NCI-H69 (cell line): Measurements from ENCODE around the gene USP46.

Experiments used
- DNase-seq: peaks from one replicate; lab custom pipeline; 2025; lab: John Stamatoyannopoulos, UW

Gene USP46, protein sequence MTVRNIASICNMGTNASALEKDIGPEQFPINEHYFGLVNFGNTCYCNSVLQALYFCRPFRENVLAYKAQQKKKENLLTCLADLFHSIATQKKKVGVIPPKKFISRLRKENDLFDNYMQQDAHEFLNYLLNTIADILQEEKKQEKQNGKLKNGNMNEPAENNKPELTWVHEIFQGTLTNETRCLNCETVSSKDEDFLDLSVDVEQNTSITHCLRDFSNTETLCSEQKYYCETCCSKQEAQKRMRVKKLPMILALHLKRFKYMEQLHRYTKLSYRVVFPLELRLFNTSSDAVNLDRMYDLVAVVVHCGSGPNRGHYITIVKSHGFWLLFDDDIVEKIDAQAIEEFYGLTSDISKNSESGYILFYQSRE

DNA sequence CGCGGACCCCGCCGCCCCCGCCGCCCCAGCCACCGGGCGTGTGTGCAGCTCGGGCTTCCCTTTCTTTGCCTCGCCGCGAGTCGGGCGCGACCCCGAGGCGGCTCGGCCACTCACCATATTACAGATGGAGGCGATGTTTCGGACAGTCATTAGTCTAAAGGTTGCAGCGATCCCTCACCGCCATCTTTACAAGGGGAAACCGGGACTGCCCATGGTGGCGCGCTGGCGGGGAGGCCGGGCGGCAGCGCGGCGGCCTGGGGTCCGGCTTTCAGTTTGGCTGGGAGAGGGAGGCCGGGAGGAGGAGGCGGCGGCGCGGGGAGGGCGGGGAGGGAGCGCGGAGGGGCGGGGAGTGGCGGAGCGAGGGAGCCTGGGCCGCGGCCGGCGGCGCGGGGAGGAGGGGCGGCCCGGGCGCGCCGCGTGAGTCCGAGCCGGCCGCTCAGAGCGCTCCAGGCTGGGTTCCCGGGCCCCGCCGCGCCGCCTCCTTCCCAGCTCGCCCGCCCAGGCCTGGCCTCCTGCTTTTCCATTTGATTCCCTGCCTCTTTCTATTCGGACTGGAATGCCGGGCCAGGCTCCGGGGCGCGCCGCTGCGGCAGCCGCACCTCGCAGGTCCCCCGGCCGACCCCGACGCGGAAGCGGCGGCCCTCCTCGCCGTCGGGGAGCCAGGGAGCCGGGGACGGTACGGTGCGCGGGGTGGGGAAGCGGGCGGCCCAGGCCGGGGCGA, at the start of gene USP46:
Gene USP46 (minus strand): TSS at position 301 of the 721 bp plus-strand sequence. CDS start 151 bp downstream, at position 150.
- peak; percentile 82 for DNase-seq

DNA sequence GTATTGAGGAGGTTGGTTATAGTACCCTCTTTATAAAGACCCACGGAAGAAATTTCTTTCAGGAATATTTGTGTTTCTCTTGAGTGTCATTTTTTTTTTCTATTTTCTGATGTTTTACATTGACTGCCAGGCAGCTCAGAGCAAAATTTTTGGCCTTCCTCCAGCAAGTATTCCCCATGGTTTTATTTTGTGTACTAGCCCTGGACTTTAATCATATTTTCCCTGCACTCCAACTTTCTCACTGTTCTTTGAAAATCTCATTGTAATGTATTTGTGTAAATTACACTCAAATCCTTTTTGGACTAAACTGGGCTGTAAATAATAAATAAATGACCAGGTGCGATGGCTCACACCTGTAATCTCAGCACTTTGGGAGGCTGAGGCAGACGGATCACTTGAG, 45.6 kb upstream of the USP46 start:
- DNase-seq, result no peak

DNA sequence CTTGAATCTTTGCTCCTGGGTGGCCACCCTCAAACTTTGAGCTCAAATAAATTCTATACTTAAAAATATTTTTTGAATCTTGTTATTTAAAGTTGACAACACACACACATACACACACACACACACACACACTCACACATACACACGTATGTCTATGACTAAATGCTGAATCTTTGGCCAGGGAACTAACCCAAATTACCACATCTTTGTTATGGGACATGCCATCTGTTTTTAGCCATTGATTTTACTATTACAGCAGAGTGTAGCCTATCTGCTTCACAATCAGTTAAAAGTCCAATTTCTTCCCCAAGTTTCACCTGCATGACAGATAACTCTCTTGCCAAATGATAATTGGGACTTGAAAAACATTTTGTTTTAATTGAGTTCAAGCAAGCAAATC, 45.0 kb upstream of the USP46 start:
- DNase-seq, result no peak

DNA sequence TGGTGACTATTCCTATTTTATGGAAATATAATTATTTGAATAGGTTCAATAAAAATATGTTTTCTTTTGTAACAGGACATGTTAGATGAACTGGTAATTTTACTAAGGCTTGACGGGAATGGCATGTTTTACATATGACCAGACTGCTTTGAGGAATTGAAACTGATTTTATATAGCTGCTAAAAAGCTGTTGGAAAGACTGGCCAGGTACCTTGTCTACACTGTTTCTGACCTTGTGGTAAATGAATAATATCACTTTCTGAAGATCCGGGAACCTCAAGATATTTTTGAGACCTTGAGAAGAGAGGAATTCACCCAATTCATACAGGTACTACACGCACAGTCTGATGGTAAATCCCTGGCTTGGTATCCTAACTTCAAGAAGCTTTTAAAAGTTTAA, 42.1 kb upstream of the USP46 start:
- no peak for DNase-seq

DNA sequence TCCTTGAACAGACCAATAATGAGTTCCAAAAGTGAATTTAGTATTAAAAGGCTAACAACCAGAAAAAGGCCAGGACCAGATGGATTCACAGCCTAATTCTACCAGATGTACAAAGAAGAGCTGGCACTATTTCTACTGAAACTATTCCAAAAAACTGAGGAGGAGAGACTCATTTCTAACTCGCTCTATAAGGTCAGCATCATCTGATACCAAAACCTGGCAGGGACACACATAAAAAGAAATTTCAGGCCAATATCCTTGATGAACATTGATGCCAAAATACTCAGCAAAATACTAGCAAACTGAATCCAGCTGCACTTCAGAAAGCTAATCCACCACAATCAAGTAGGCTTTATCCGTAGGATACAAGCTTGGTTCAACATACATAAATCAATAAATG, 35.8 kb upstream of the USP46 start:
- no peak for DNase-seq

DNA sequence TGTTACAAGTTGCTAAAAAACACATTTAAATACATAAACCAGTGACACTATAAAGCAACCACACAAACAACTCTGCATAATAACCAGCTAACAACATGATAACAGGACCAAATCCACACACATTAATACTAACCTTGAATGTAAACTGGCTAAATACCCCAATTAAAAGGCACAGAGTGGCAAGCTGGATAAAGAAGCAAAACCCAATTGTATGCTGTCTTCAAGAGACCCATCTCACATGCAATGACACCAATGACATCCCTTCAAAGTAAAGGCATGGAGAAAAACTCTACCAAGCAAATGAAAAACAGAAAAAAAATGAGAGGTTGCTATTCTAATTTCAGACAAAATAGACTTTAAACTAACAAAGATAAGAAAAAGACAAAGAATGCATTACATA, 34.4 kb upstream of the USP46 start:
- no peak for DNase-seq

DNA sequence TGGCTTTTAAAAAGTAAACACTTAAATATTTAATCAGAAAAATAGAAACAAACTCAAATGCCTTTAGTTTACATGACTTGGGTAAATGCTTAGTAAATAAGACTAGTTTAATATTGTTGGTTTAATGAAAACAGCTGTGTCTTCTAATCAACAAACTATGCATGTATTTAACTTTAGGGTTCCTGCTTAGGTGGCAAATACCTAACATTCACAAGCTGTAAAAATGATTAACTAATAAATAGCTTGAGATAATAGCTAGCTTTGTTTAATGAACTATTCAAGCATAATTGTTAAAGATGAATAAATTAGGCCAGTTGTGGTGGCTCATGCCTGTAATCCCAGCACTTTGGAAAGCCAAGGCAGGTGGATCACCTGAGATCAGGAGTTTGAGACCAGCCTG, 30.0 kb upstream of the USP46 start:
- DNase-seq, result no peak

DNA sequence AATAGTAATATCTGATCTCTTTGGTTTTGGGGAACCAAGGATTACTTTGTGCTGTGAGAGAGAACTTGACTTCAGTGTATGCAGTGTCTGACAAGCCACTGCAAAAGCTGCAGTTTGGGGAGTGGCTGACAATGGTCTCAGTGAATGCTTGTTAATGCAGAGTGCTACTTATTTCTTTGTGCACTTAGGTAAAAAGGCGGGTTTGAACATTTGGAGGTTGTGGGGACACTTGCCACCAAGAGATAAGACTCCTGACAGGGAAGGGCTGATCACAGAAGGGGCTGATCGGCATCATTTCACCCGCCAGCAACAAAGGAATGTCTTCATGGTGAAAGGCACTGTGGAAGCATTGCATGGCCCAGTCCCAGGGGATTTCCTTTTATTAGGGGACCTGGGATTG, 28.6 kb upstream of the USP46 start:
- no peak for DNase-seq

DNA sequence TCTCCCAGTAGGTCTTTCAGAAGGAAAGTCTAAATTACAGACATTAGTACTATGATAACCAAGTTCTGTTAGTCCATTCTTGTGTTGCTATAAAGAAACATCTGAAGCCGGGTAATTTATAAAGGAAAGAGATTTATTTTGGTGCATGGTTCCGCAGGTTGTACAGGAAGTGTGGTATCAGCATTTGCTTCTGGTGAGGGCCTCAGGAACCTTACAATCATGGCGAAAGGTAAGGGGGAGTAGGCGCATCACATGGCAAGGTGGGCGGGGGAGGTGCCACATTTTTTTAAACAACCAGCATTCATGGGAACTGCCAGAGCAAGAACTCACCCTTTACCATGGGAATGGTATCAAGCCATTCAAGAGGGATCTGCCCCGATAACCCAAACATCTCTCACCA, 26.2 kb upstream of the USP46 start:
- DNase-seq, result no peak

DNA sequence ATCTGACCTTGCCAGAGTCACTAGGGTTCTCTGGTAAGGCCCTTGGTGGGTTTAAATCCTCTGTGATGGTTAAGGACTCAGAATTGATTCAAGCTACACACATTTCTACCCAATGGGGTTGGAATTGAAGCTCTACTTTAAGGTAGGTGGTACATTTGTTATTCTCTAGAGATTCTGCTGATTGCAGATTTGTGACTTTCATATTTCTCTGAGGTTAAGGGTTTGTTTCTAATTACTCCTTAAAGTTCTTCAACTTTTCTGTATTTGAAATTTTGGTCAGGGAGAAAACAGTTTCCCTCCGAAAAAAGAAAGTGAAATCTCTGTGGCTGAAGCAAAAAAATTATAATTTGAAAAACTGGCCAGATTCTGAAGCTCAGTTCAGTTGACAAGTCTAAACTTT, 25.8 kb upstream of the USP46 start:
- no peak for DNase-seq

DNA sequence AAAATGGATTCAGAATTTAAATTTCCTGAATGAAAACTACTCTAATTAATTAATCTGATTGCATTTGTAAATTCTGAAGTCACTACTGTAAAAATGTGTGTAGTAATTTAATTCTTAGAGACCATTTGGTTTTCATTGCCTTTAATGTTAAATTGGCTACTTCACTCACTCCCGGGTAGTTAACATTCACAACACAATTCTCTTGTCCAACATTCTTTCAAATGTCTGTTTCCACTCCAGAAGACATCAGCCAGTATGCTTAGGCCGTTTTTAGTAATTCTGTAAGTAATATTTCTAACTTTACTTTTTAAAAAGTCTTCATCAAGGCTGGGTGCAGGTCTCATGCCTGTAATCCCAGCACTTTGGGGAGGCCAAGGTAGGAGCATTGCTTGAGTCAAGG, 21.3 kb upstream of the USP46 start:
- no peak for DNase-seq

DNA sequence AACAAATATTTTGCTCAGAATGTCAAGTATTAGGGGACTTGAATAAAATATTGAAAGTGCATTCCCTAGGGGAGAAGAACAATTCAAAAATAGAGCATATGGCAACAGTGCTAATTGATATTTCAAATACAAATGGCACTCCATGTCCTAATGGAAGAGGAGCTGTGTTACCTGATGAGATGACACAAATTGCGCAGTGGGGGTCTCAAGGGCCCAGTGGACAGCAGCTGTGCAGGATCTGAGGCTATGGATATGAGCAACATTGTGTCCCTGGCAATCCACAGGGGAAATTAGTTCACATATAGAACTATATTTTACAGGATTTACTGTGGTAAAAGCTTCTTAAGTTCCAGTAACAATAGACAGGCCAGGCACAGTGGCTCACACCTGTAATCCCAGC, 17.4 kb upstream of the USP46 start:
- DNase-seq, result peak; percentile 4

DNA sequence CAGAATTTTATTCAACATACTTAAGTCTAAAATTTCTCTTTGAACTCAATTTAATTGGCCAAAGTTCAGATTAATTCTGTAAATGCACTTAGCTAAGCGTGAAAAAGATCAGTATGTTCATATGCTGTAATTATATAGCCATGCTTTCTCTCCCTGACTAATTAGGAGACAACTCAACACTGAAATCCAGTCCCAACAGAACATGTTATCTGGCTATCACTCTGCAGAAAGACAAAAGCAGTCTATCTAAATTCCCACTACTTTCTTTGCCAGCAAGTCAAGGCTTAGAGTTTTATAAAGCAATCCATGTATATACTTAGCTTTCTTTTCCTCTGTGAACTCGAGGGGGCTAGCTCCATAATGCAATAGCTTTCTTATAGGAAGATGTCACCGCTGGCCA, 16.0 kb upstream of the USP46 start:
- no peak for DNase-seq

DNA sequence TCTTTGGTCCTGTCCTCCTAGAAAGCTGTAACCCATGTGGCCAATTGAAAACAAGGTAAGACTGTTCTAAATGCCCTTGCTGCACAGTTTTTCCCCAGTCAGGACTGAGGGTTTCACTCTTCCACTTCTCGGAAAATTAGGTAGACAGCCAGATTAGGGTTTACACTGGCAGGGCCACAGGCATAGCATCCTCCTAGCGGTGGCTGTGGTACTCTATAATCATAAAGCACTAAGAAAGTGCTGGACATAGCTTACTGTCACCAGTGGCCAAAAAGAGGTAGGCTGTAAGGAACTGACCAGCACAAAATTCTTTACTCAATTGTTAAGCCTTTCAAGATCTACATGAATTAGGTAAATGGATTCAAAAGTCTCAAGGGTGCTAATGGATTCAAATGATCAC, 11.6 kb upstream of the USP46 start:
- no peak for DNase-seq

DNA sequence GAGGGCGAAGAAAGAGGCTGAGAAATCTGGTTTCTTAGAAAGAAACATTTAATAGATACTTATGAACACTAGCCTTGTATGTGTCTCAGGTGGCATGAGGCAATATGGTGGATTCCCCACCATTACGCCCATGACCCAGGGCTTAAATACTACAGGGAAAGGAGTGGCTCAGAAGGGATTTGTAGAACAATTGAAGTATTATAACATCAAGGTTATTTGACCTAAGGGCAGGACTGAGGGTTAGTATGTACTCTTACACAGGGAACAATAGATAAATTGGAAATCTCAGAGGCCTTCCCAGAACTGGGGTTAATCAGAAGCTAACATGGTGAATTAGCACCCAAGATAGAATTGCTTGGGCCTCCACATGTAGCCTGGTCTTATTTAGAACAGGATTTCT, 11.0 kb upstream of the USP46 start:
- DNase-seq, result no peak

DNA sequence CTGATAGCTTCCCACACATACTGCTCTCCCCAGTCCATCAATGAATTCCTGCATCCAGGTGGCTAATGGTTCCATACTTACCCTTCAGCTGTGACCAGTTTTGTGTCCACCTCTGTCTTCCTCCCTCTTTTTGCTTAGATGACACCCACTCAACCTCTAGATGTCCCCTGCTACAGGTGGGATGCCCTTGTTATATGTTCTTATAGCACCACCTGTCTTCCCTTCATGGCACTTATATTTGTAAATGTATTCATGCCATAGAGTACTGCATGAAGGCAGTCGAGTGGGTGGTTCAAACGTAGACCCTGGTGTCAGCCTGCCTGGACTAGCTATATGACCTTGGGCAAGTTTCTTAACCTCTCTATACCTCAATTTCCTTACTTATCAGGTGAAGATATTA, 6.5 kb upstream of the USP46 start:
- peak; percentile 28 for DNase-seq

DNA sequence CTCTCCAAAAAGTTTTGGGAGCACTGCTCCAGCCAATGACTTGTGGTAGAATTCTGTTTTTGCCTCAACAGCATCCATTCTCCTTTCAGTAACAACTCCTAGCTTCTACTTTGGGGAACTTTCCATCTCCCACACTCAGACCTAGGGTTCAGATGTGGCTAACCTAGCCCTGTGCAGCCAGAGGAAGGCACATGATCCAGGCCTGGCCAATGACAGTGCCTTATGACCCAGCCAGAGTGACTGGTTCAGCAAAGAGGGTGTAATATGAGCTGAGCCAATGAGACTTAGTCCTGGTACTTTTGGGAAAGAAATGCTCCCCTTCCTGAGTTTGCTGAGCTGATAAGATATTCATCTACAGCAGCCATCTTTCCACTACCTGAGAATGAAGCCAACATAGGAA, 5.4 kb upstream of the USP46 start:
- DNase-seq, result no peak

DNA sequence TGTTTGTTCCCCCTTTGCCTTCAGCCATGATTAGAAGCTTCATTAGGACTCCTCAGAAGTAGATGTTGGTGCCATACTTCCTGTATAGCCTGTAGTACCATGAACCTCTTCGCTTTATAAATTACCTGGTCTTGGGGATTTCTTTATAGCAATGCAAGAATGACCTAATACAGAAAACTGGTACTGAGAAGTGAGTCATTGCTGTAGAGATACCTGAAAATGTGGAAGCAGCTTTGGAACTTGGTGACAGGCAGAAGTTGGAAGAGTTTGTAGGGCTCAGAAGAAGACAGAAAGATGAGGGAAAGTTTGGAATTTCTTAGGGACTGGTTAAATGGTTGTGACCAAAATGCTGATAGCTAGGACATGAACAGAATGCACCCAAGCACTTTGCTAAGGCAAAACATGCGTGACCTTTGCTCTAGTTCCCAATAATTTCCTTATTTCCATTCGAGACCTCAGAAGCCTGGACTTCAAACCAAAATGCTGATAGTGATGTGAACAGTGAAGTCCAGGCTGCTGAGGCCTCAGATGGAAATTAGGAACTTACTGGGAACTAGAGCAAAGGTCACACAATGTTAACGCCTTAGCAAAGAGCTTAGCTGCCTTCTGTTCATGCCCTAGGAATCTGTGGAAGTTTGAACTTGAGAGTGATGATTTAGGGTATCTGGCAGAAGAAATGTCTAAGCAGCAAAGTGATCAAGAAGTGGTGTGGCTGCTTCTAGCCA, 3.0 kb upstream of the USP46 start:
- no peak for DNase-seq

DNA sequence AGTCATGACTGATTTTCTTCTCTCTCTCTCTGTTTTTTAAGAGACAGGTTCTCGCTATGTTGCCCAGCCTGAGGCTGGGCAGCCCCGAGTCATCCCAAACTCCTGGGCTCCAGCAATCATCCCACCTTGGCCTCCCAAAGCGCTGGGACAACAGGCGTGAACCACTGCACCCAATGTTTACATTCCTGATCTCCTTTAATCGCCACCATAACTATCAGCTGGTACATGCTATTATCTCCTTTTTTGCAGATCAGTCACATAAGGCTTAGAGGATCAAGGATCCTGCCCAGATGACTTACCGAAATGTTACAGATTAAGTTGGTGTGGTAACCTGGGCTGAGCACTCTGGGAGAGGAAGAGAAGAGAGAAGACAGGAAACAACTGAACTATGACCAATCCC, 1.5 kb upstream of the USP46 start:
- DNase-seq, result no peak

DNA sequence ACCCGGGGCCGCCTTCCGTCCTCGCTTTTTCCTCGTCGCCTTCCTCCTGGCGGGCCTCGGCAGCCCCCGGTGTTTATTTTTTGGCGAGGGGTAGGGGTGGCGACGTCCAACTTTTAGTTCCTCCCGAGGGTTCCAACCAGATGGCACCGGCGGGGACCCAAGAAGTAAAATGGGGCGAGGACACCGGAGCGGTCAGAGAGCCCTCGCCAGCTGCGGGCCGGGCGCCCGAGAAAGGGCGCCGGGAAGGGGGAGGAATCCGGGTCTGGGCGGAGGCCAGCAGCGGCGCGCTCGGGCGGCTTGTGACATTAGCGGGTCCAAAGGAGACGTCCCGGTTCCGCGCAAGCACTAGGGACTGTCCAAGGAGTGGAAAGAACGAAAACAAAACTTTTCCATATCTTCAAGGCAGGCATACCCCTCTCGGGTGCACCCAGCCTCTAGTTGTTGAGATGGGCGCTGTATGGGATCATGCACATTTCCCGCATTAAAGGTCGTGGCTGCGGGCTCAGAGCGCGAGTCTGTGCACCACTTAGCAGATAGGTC, 691 bp upstream of the USP46 start:
- peak; percentile 53 for DNase-seq

DNA sequence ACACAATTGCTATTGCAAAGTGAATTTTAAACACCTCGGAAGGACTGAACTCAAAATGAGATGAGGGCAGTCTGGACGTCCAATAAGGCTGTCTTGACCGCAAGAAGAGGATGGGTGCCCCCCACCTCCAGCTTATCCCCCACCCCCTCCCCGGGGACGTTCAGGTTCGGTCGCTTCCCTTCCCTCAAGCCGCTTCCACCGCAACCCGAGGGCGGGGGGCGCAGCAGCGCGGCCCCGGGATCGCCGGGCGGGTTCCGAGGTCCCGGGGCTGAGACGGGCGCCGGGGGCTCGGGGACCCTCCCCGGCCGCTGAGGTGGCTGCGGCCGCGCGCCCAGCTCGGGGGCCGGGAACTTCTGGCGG, 480 bp downstream of the USP46 start:
- DNase-seq, result peak; percentile 48

DNA sequence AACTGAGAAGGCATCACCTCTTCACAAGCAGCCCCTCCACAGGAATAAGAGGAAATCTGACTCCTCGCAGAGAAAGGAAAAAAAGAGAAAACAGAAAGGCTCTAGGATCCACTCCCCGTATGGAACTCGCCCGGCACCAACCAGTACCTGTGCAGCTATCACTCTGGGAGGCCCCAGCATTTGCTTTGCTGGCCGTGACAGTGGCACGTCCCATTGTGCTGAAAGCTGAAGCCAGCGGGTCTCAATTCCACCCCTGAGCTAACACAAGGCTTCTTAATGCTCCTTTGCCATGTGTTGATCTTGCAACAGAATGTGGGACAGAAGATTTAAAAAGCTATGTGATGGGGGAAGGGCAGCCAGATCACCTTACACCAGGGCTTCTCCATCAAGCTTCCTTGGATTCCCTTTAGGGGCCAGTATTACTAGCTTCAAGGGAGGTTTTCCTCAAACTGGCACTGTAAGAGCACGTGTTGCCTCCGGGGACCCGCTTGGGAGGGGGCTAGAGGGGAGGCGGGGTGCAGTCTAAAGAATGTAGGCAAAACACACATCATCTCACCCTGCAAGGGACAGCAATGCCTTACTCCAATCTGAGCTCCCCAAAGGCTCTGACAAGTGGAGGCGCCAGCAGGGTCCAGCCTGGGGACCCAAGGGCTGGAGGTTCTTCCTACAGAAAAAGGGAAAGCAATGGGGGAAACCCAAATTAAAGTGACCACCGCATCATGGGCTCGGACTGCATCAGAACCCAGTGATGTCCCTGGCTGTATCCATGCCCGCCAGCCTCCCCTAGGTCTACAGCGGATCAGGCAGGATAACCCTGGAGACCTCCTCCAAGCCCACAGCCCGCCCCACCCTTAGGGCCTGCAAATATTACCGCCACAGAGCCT, 1.2 kb downstream of the USP46 start:
- peak; percentile 27 for DNase-seq
